GM19239 (cell line): ENCODE data around the gene RAD51B.
"Not testable (repeated sequence)": the region's sequence is repeated elsewhere in the genome, so short reads cannot be mapped to it uniquely, and the experiment has no call there.

Source experiments
- DNase-seq: peaks from one replicate; pipeline ENCODE4 v3.0.0; 2011; ENCODE audit warnings: low spot score; ENCODE audit not compliant: insufficient read length
- FAIRE-seq: peaks from 2 replicates; lab custom pipeline; 2011; peaks lifted over from hg19 to GRCh38; lab: Jason Lieb, UNC

RAD51B gene

GRCh38 chr14:68099495-68100045 is 280.0 kb downstream of the RAD51B start:
- DNase-seq (no peak), FAIRE-seq (no peak)

- not testable (repeated sequence) for DNase-seq, FAIRE-seq
These were observed 282.2 kb downstream of the RAD51B start for GRCh38 chr14:68101715-68102301.

GRCh38 chr14:68103853-68104252 is 284.3 kb downstream of the RAD51B start:
- DNase-seq = no peak
- FAIRE-seq = no peak

- no peak for FAIRE-seq
- no peak for DNase-seq
These were observed 284.9 kb downstream of the RAD51B start for GRCh38 chr14:68104518-68104917.

GRCh38 chr14:68105816-68106215 is 286.2 kb downstream of the RAD51B start:
- FAIRE-seq = no peak
- DNase-seq = no peak

GRCh38 chr14:68106456-68106855 is 286.9 kb downstream of the RAD51B start:
- FAIRE-seq = no peak
- DNase-seq = no peak

GRCh38 chr14:68106905-68107304 is 287.3 kb downstream of the RAD51B start:
- FAIRE-seq (no peak), DNase-seq (no peak)

- FAIRE-seq (no peak), DNase-seq (no peak)
These were observed 289.7 kb downstream of the RAD51B start for GRCh38 chr14:68109132-68109900.

GRCh38 chr14:68111097-68111852 is 291.7 kb downstream of the RAD51B start:
- DNase-seq = no peak

GRCh38 chr14:68111853-68112270 is 292.3 kb downstream of the RAD51B start:
- FAIRE-seq = no peak
- DNase-seq = no peak

More at GRCh38 chr14:68111097-68111852, 291.7 kb downstream of the RAD51B start:
- no peak for FAIRE-seq

- FAIRE-seq (no peak), DNase-seq (no peak)
These were observed 292.9 kb downstream of the RAD51B start for GRCh38 chr14:68112442-68112841.

GRCh38 chr14:68113343-68113930 is 293.9 kb downstream of the RAD51B start:
- FAIRE-seq (no peak), DNase-seq (no peak)

GRCh38 chr14:68115952-68116351 is 296.4 kb downstream of the RAD51B start:
- not testable (repeated sequence) for FAIRE-seq, DNase-seq

- FAIRE-seq (no peak), DNase-seq (no peak)
These were observed 303.1 kb downstream of the RAD51B start for GRCh38 chr14:68122651-68123050.

- FAIRE-seq (no peak), DNase-seq (no peak)
These were observed 304.5 kb downstream of the RAD51B start for GRCh38 chr14:68124050-68124449.

- DNase-seq (no peak), FAIRE-seq (no peak)
These were observed 305.6 kb downstream of the RAD51B start for GRCh38 chr14:68124979-68125731.

GRCh38 chr14:68127166-68127565 is 307.6 kb downstream of the RAD51B start:
- FAIRE-seq (no peak), DNase-seq (no peak)

- DNase-seq (no peak), FAIRE-seq (no peak)
These were observed 312.3 kb downstream of the RAD51B start for GRCh38 chr14:68131907-68132306.

GRCh38 chr14:68132563-68133121 is 313.1 kb downstream of the RAD51B start:
- no peak for FAIRE-seq
- no peak for DNase-seq
